PC-9 (cell line): ENCODE results near the gene CFAP77. TPM values are rescaled to one million over a fixed set of nuclear protein-coding genes. Genes with fewer than 3 reads are reported as not detected.

Experiments used
- BruUV-seq: library from RNA; stranded (reverse); fragments of 400-500 nt; replicated peaks from 2 replicates; lab custom pipeline; 2021; lab: Mats Ljungman, UMichigan
- CTCF ChIA-PET: fragments of 300-600 bp; sonication (Branson Sonifier 250); formaldehyde crosslinking; loops from one replicate; lab custom pipeline; 2022; ENCODE audit warnings: antibody characterized with exemption; lab: Charles Lee
- POLR2A ChIA-PET: fragments of 300-600 bp; sonication (Branson Sonifier 250); formaldehyde crosslinking; loops from one replicate; lab custom pipeline; 2022; ENCODE audit warnings: antibody characterized with exemption; ENCODE audit not compliant: unreplicated experiment; lab: Charles Lee
- DNase-seq, 2 experiments: peaks; one replicate each; pipeline versions ENCODE4 v3.0.0 to v3.0.0-alpha.2; 2015 to 2022; ENCODE audit warnings: mixed read lengths in 1 of 2
- H2AFZ ChIP-seq: fragments of 200-600 bp; sonication (generic); 2 replicates; pipeline ENCODE4 v1.8.1; 2017; ENCODE audit warnings: antibody characterized with exemption
- H3F3A ChIP-seq: fragments of 200-600 bp; sonication (generic); 2 replicates; pipeline ENCODE4 v1.8.1; 2017; ENCODE audit warnings: antibody characterized with exemption, mild to moderate bottlenecking, low read depth; ENCODE audit not compliant: insufficient read depth
- H3K27ac ChIP-seq: fragments of 200-600 bp; sonication (generic); 2 replicates; pipeline ENCODE4 v1.6.1; 2016; ENCODE audit warnings: mixed run types
- H3K27me3 ChIP-seq: fragments of 200-600 bp; sonication (generic); 2 replicates; pipeline ENCODE4 v1.6.1; 2016; ENCODE audit warnings: low read depth, mixed run types; ENCODE audit not compliant: insufficient read depth
- H3K36me3 ChIP-seq: fragments of 200-600 bp; sonication (generic); 2 replicates; pipeline ENCODE4 v1.6.1; 2016; ENCODE audit warnings: low read depth, mixed run types
- H3K4me1 ChIP-seq: fragments of 200-600 bp; sonication (generic); replicated peaks from 2 replicates; pipeline ENCODE4 v1.6.1; 2016; ENCODE audit warnings: mixed run types; ENCODE audit not compliant: insufficient read depth
- H3K4me2 ChIP-seq: fragments of 200-600 bp; sonication (generic); 2 replicates; pipeline ENCODE4 v1.6.1; 2017; ENCODE audit warnings: mixed run types
- H3K4me3 ChIP-seq: fragments of 200-600 bp; sonication (generic); 2 replicates; pipeline ENCODE4 v1.6.1; 2016; ENCODE audit warnings: mixed run types
- H3K79me2 ChIP-seq: fragments of 200-600 bp; sonication (generic); 2 replicates; pipeline ENCODE4 v1.6.1; 2017; ENCODE audit warnings: low read depth, mixed run types
- H3K9me2 ChIP-seq: fragments of 200-600 bp; sonication (generic); 2 replicates; pipeline ENCODE4 v1.8.1; 2017; ENCODE audit warnings: mild to moderate bottlenecking; ENCODE audit not compliant: insufficient read depth
- H3K9me3 ChIP-seq: fragments of 200-600 bp; sonication (generic); 2 replicates; pipeline ENCODE4 v1.8.1; 2016; ENCODE audit warnings: low read depth; ENCODE audit not compliant: insufficient read depth
- H4K20me1 ChIP-seq: fragments of 200-600 bp; sonication (generic); 2 replicates; pipeline ENCODE4 v1.8.1; 2017; ENCODE audit not compliant: insufficient read depth
- EZH2 ChIP-seq: fragments of 200-600 bp; sonication (generic); IDR thresholded peaks from 2 replicates; pipeline ENCODE4 v1.8.0; 2017; ENCODE audit warnings: antibody characterized with exemption, low read depth
- intact Hi-C: fragments of 100-400 bp; cut with micrococcal nuclease; formaldehyde crosslinking; loops from one replicate; pipeline ENCODE4 v1.10.0; 2022; ENCODE audit not compliant: unreplicated experiment
- total RNA-seq: library from RNA; stranded (reverse); gene quantifications from 2 replicates; pipeline ENCODE4 v1.2.3, GENCODE V29; 2021
- TF ChIP-seq, protein P1 (sequence below): fragments of 200-600 bp; sonication (generic); conservative IDR thresholded peaks from 2 replicates; pipeline ENCODE4 v1.6.1; 2017; ENCODE audit warnings: mixed run types, antibody characterized with exemption, mild to moderate bottlenecking, moderate library complexity

Gene CFAP77
- total RNA-seq, 1 experiment from 2014 or later = not detected

DNA sequence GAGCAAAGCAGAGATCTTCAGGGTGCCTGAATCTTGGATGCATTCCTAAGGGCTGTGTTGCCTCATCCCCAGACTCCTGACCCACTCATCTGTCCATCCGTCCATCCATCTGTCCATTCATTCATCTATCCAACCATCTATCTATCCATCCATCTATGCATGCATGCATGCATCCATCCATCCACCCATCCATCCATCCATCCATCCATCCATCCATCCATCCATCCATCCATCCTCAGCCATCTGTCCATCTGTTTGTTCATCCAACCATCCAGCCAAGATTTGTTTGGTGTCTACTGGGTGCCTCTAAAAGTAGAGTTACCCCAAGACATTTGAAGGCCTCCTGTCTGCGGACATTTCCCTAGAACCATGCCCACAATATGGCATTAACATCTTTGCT, 144.7 kb downstream of the CFAP77 start:
- no peak overlapping the region for H2AFZ ChIP-seq
- H3K4me3 ChIP-seq = no peak overlapping the region
- H3K79me2 ChIP-seq = no peaks in the 10 kb centered on the region
- peaks cover 100% of the 10 kb centered on the region for H3K27me3 ChIP-seq
- DNase-seq = no peak
- ChIA-PET POLR2A (no interaction called here), CTCF (no interaction called here)
- H3K36me3 ChIP-seq = no peaks in the 10 kb centered on the region
- no peaks in the 10 kb centered on the region for H3K9me2 ChIP-seq
- no peaks in the 10 kb centered on the region; the same call in 1 of the 2 replicates for H4K20me1 ChIP-seq
- intact Hi-C loops = no loop called here
- no peaks in the 10 kb centered on the region for H3K4me1 ChIP-seq
- no peaks in the 10 kb centered on the region for H3F3A ChIP-seq
- no peak overlapping the region for H3K4me2 ChIP-seq
- TF ChIP-seq, protein P1, sequence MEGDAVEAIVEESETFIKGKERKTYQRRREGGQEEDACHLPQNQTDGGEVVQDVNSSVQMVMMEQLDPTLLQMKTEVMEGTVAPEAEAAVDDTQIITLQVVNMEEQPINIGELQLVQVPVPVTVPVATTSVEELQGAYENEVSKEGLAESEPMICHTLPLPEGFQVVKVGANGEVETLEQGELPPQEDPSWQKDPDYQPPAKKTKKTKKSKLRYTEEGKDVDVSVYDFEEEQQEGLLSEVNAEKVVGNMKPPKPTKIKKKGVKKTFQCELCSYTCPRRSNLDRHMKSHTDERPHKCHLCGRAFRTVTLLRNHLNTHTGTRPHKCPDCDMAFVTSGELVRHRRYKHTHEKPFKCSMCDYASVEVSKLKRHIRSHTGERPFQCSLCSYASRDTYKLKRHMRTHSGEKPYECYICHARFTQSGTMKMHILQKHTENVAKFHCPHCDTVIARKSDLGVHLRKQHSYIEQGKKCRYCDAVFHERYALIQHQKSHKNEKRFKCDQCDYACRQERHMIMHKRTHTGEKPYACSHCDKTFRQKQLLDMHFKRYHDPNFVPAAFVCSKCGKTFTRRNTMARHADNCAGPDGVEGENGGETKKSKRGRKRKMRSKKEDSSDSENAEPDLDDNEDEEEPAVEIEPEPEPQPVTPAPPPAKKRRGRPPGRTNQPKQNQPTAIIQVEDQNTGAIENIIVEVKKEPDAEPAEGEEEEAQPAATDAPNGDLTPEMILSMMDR = no peak
- no peak for TF ChIP-seq EZH2
- no peaks in the 10 kb centered on the region for H3K9me3 ChIP-seq
- no TSS peak for BruUV-seq
- no peak overlapping the region for H3K27ac ChIP-seq

DNA sequence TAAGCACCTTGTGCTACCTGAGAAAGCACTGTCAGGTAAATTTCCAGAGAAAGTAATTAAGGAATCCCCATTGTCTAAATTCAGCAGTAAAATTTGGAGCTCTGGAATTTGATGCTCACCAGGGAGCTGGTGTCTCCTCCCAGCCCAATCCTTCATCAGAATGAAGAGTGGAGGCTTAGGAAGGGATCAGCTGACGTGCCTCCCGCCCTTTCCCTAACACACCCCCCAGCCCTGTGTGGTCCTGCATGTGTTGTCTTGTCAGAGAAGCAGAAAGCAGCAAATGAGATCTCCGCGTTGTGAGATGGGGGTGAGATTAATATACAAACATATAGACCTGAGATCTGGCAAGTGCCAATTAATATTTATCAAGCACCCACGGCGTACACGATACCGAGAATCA, 145.5 kb downstream of the CFAP77 start:
- Histone ChIP-seq H4K20me1 (no peaks in the 10 kb centered on the region; the same call in 1 of the 2 replicates), H3K4me1 (no peaks in the 10 kb centered on the region), H3F3A (no peaks in the 10 kb centered on the region), H3K9me2 (no peaks in the 10 kb centered on the region), H3K4me3 (no peak overlapping the region), H3K79me2 (no peaks in the 10 kb centered on the region), H3K9me3 (no peaks in the 10 kb centered on the region), H3K4me2 (no peak overlapping the region), H3K27me3 (peaks cover 100% of the 10 kb centered on the region), H2AFZ (no peak overlapping the region), H3K36me3 (no peaks in the 10 kb centered on the region), H3K27ac (no peak overlapping the region)
- CTCF ChIA-PET = no interaction called here
- no peak for DNase-seq
- no TSS peak for BruUV-seq
- POLR2A ChIA-PET = no interaction called here
- intact Hi-C loops = no loop called here
- no peak for TF ChIP-seq EZH2
- TF ChIP-seq, protein P1 = no peak

DNA sequence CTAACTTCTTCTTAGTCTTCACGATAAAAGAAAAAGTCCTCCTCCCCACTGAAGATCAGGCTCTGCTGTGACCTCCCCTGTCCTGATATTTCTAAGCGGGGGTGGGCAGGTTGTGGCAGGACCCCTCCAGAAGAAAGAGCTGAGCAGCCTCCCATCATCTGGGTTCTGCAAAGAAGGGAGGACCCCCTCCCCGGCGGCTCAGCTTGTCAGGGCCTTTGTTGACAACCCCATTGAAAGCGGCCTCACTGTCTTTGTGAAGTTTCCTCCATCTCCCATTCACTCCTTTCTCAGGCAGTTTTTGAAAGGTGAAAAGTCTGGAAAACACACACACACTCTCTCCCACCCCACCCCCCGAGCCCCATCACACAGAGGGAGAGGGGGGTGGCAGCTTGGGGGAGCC, 146.2 kb downstream of the CFAP77 start:
- no peaks in the 10 kb centered on the region for H3K4me1 ChIP-seq
- no peak for DNase-seq
- no TSS peak for BruUV-seq
- H3K27me3 ChIP-seq = peaks cover 100% of the 10 kb centered on the region
- no peaks in the 10 kb centered on the region for H3K36me3 ChIP-seq
- no peaks in the 10 kb centered on the region for H3K9me3 ChIP-seq
- no peak overlapping the region for H3K4me3 ChIP-seq
- POLR2A ChIA-PET = no interaction called here
- no peaks in the 10 kb centered on the region for H3K79me2 ChIP-seq
- no peaks in the 10 kb centered on the region for H3K9me2 ChIP-seq
- intact Hi-C loops = no loop called here
- H4K20me1 ChIP-seq = no peaks in the 10 kb centered on the region; the same call in 1 of the 2 replicates
- CTCF ChIA-PET = interaction anchor here (0.7 kb wide), 1 partner anchor 386 kb away, joined by 5 read pairs; no protein-coding TSS in a partner anchor
- TF ChIP-seq, protein P1 = no peak
- TF ChIP-seq EZH2 = no peak
- H3K27ac ChIP-seq = no peak overlapping the region
- H2AFZ ChIP-seq = no peak overlapping the region
- H3K4me2 ChIP-seq = no peak overlapping the region
- H3F3A ChIP-seq = no peaks in the 10 kb centered on the region
